ENCODE measurements around the gene STAT4.

GRCh38 chr2:191066197-191066918 is 84.4 kb downstream of the STAT4 start:
- no peak for TF ChIP-seq POLR2A (IDR thresholded peaks at IDR 0.05; ENCODE audit: low read depth, low read length)
- TF ChIP-seq TAF1 (IDR thresholded peaks at IDR 0.05; ENCODE audit: borderline replicate concordance, low read depth, low read length), result no peak
